Kidney capillary endothelial cell (primary cell): ENCODE measurements around the gene HKDC1.
A peak's percentile ranks its signal among the peaks of the same experiment; 100 is the strongest.

ENCODE experiments used
- DNase-seq: peaks from one replicate; pipeline ENCODE4 v3.0.0-alpha.2; 2018; ENCODE audit warnings: low spot score

The HKDC1 gene

DNA sequence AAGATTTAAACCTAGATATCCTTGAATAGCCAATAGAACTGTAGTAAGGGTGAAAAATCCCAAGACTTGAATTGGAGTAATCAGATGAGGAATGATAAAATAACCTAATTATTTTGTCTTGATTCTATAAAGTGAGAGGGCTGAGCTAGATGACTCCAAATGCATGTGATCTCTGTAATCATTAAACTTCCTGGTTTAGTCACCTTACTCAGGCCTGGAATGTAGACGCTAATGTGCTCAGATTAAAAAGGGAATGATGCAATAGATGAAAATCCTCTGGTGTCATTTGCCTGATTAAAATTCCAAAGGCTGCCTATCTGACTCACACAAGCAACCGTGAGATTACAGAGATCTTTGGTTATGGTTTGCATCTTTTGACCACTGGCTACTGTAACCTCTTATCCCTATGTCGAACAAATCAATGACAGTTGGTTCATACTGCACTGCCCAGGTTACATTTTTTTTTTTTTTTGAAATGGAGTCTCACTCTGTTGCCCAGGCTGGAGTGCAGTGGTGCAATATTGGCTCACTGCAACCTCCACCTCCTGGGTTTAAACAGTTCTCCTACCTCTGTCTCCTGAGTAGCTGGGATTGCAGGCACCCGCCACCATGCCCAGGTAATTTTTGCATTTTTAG, 2.9 kb upstream of the HKDC1 start:
- DNase-seq, result peak; percentile 82

DNA sequence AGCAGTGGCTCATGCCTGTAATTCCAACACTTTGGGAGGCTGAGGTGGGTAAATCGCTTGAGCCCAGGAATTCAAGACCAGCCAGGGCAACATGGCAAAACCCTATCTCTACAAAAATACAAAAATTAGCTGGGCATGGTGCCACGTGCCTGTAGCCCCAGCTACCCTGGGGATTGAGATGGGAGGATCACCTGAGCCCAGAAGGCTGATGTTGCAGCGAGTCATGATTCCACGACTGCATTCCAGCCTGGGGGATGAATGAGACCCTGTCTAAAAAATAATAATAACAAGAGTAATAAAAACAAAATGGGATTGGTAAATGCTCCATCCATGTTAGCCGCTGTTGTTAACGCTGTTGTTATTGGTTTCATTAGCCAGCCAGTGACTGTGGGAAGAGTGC, 1.3 kb upstream of the HKDC1 start:
- DNase-seq, result no peak

DNA sequence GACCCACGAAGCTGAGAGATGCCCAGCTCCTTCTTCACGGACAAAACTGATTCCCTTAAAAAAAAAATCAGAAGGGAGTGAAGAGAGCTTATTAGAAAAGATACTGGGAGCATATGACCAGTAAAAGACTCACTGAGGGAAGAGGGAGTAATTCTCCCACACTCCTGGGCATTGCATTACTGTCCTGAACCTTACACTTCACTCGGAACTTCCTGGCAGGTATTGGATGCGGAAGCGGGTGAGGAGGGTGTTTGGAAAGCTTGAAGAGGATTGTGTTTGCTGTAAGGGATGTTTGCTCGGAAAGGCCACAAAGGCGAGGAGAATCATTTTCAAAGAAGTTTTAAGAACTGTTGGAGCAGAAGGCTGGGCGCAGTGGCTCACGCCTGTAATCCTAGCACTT, 375 bp downstream of the HKDC1 start:
- no peak for DNase-seq

DNA sequence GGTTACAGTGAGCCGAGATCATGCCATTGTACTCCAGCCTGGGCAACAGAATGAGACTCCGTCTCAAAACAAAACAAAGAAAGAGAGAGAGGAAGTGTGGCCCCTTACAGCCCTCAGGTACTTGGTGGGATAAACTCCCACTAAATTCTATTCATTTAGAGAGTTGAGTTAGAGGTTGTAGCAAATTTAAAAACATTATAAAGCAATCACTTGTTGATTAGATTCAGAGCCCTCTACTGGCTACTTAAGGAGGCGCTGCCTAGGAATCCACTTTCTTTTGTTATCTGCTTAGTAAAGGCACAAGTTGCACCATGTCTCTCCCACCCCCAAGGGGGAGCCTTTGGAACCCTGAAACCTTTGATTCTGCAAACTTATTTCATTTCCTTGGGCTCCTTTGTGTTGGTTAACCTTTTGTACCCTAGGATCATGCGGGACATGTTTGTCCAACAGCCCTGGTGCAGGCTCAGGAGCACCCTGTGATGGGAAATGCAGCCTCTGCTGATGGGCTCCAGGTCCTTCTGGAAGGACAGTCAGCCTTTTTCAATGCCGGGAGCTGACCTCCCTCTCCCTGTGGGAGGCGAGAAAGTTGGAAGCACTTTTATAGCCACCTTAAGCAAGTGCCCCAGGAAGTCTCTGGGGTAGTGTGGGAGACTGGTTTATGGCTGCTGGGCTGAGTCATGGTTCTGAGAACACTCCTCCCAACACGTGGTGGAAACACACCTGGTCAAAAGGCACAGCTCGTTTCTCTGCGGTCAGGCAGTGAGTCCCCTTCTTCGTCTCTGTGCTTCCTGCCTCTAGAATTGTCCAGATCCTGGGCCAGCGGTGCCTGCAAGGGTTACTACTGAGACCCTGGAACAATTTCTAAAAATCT, 2.3 kb downstream of the HKDC1 start:
- DNase-seq, result no peak

DNA sequence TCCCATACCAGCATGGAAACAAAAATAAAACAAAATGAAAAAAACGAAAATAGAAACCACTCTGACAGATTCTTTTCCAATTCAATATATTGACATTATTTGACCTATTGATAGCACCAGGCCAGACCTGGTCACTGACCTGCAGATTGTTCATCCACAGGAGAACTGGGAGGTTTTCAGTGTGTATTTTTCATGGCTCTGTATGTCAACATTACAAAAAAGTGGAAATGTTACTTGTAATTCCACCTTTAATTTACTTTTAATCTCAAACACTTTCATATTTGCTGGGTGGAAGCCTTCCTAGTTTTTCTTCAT, 2.9 kb downstream of the HKDC1 start:
- no peak for DNase-seq

DNA sequence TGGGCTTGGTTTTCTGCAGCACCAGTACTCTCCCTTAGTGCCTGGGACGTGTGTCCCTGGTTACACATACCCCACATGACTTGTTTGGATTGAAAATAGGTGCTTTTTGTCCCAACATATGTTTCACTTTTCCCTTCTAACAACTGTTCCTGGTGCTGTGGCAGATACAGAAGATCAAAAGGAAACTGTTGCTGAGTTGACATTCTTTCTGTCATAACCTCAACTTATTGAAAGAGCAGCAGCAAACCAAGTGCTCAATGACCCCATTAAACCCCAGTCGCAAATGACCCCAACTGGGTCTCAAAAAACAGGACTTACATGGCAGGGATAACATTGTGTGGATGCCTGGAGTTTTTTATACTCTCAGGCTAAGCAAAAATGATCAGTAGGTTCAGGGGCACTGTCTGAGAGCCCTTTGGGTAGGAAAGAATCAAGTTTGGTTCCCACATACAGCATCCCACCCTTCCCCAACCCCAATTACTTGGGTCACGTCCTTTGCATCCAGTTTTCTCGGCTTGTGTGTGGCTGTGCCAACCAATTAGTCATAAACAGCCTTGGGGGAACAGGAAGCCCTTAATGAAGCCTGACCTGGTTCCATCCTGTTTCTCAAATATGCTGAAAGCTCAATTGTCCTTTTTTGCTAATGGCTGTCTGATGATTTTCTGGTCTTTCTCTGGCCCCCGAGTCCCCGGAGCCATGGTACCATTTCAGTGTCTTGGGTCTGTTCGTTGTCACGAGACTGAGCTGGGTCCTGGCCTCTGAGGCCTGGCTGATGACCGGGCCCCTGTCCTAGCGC, 4.9 kb downstream of the HKDC1 start:
- peak; percentile 70 for DNase-seq

DNA sequence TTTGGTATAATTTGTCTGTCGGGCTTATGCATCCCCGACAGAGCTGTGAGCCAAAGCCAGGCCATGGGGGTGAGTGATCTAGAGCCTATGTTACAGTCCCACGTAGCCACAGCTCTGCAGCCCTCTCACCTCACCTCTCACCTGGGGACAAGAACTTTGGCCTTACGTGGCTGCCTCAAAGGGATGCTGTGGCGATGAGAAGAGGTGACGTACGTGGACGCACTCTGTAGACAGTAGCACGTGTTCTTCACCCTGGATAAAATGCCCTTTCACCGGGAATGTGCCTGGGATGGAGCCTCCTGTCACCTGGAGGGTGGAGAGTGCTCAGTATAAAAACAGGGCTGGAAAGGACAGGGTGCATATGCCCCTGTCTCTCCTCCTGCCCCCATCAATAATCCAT, 5.5 kb downstream of the HKDC1 start:
- DNase-seq, result no peak

DNA sequence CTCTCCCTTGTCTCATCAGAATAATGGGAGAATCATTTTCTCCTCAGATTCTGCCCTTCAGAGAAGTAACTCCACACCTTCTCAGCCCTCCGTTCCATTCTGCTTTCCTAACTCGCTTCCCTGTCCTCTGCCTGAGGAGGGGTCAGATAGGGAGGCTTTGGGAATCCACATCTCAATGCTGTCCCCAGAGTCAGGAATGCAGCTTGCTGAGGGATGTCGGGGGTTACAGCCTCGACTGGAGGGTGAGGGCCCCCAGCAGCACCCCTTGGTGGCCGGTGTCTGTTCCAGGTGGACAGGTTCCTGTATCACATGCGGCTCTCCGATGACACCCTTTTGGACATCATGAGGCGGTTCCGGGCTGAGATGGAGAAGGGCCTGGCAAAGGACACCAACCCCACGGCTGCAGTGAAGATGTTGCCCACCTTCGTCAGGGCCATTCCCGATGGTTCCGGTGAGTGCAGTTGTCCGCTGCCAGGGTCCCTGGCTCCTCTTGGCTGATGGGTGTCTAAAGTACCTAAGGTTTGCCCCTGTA, 6.9 kb downstream of the HKDC1 start:
- no peak for DNase-seq

DNA sequence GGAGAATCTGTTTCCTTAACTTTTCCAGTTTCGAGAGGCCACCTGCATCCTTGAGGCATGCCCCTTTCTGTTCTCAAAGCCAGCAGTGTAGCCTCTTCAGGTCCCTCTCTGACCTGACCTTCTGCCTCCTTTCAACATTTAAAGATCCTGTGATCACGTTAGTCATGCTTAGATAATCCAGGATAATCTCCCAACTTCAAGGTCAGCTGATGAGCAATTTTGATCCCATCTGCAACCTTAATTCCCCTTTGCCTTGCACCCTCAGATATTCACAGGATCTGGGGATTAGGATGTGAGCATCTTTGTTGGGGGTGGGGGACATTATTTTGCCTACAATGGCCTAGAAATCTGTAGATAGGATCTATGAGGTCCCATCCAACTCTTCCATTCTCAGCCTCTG, 8.0 kb downstream of the HKDC1 start:
- no peak for DNase-seq

DNA sequence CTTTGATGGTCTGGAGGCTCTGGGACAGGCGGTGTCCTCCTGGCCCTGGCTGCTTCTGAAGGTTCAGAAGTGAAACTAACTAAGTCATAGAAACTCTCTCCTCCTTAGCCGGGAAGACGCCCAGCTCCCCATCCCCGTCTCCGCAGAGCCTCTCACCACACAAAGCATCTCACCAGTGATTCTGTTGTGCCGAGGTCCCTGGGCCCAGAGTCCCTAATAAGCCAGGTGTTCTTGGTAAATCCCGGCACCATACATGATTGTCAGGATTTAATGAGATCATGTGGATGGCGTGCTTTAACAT, 9.4 kb downstream of the HKDC1 start:
- no peak for DNase-seq

DNA sequence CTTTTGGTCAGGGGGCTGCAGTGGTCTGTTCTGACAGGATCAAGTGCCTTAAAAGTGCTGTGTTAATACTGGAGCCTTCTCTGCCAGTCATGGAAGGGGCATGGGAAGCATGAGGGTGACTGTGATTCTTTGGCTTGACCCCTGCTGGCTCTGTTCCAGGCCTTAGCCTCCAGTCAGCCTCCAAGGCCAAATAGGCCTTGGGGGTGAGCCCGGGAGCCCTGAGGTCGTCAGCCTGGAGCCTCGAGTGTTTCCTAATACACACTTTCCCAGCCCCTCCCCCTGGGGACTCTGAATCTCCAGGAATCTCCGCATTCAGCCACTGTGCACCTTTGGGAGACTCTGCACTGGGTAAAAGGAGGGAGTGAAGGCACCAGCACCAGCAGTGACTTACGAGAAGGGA, 10.0 kb downstream of the HKDC1 start:
- no peak for DNase-seq

DNA sequence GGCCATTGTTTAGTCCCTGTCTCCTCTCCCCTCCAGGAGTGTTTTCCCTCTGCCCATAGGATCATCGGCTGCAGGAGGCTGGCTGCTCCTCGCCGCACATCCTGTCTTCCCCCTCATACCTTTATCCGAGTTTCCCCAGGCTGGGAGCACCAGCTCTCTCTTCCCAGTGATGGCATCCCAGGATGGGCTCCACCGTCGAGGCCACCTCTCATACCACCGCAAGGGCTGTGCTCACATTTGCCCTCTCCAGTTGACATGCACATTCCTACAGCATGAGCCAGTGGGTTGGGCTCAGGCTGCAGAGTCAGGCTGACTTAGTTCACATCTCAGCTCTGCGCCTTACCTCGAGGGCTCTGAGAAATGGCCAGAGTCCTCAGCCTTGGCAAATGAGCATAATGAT, 12.1 kb downstream of the HKDC1 start:
- no peak for DNase-seq

DNA sequence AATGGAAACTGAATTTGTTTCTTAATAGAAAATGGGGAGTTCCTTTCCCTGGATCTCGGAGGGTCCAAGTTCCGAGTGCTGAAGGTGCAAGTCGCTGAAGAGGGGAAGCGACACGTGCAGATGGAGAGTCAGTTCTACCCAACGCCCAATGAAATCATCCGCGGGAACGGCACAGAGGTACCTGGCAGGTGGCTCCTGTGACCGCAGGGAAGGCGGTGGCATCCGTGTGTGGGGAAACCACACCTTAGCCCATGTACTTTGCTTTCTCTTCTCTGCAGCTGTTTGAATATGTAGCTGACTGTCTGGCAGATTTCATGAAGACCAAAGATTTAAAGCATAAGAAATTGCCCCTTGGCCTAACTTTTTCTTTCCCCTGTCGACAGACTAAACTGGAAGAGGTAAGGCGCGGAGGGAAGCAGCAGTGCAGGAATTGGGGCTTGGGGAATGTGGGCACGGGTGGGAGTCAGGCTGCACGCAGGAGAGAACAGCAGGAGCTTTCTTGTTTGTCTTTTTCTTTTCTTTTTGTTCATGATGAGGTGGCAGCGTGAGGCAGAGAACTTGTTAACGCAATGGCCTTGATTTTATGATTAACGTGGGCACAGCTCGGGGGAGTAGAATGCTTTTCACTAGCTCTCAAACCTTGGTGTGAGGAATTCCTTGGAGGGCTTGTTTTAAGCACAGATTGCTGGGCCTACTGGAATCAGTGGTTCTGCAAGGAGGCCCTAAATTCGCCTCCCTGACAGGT, 12.8 kb downstream of the HKDC1 start:
- no peak for DNase-seq

DNA sequence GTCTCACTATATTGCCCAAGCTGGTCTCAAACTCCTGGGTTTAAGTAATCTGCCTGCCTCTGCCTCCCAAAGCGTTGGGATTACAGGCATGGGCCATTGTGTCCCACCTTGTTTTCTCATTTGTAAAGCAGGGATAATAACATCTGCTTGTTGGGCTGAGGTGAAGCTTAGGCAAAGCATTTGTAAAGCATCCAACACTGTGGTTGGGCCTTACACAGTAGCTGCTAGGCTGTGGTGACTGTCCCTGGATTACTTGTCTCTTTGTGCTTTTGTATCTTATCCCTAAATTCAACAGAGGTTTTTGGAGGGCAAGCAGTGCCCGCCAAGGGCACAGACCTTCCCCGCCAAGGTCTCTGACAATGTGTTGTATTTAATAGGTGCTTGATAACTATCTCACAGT, 14.3 kb downstream of the HKDC1 start:
- no peak for DNase-seq

DNA sequence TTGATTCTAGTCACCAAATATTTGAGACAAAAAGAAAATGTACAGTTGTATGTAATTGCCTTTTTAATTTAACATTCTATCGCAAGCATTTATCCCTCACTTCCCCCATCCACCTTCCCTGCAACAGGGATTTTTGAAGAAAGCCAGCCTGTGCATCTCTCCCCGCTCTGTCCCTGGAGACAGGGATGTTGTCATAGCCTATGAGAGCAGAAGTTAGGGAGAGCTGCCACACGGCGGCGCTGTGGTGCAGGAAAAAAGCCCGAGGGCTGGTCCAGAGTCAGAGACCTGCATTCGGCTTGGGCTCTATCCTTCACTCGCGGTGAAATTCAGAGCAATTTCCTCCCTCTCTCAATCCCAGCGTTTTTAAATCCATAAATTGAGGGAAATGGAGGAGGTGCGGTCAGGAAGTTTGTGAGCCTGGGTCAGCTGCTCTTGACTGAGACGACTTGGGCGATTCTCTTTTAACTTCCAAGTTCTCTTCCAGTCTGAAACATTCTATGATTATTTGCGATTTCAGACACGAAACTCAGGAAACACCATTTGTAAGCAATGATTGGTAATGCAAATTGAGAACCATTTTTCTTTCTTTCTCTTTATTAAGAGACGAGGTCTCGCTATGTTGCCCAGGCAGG, 17.5 kb downstream of the HKDC1 start:
- peak; percentile 85 for DNase-seq

DNA sequence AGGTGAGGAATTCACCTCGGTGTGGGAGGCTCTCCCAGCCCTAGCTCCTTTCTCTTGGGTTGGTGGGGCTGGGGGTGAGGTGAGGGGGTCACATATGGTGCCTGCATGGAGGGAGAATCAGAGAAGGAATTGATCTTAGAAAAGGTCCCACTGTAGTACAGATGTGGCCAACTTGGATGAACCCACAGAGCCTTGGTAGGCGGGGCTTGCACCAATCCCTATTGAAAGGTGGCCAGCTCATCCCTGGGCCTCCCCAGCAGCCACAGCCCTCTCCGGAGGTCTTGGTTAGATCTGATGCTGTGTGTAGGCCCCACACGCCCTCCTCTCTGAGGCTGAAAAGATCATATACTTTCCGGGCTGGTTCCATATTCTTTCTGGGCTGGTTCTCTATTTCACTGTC, 19.0 kb downstream of the HKDC1 start:
- DNase-seq, result no peak

DNA sequence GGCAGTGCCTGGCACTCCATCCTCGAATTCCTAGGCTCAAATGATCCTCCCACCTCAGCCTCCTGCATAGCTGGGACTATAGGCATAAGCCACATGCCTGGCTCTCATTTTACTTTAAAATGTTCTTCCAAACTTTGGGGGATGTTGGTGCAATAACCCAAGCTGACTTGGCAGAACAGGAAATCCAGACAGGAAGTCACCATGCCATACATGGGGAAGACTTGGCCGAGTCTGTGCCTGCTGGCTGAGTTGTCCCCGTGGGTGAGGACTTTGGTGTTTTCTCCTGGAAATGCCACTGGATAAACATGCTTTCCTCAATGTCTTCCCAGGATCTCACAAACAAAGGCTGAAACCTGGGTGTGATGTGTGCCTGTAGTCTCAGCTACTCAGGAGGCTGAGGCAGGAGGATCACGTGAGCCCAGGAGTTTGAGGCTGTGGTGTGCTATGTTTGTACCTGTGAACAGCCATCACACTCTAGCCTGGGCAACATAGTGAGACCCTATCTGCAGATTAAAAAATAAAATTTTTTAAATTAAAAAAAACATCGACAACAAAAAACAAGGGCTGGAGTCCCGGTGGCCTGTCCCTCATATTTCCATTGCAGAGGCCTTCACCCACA, 19.8 kb downstream of the HKDC1 start:
- peak; percentile 51 for DNase-seq

DNA sequence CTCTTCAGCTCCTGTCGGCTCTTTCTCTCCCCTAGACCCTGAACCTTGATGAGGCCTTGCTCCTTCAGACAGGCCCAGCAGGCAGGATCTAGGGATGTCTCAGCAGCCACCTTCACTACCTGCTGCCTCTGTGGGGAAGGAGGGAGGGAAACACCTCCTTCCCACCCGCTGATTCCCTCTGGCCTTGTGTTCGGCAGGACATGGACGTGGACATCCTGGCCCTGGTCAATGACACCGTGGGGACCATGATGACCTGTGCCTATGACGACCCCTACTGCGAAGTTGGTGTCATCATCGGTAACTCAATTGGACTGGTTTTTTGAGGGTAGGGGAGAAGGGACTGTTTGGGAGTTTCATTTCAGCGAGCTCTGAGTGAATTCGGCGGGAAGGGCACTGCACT, 20.3 kb downstream of the HKDC1 start:
- no peak for DNase-seq

DNA sequence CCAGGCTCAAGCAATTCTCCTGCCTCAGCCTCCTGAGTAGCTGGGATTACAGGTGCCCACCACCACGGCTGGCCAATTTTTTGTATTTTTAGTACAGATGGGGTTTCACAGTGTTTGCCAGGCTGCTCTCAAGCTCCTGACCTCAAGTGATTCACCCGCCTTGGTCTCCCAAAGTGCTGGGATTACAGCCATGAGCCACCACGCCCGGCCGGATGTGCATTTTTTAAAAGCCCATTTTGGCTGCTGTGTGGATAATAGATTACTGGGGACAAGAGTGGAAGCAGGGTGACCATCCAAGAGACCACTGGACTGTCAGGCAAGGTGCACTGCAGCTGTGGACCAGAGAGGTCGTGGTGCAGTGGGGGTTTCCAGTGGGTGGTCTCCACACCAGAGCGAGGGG, 21.4 kb downstream of the HKDC1 start:
- no peak for DNase-seq

DNA sequence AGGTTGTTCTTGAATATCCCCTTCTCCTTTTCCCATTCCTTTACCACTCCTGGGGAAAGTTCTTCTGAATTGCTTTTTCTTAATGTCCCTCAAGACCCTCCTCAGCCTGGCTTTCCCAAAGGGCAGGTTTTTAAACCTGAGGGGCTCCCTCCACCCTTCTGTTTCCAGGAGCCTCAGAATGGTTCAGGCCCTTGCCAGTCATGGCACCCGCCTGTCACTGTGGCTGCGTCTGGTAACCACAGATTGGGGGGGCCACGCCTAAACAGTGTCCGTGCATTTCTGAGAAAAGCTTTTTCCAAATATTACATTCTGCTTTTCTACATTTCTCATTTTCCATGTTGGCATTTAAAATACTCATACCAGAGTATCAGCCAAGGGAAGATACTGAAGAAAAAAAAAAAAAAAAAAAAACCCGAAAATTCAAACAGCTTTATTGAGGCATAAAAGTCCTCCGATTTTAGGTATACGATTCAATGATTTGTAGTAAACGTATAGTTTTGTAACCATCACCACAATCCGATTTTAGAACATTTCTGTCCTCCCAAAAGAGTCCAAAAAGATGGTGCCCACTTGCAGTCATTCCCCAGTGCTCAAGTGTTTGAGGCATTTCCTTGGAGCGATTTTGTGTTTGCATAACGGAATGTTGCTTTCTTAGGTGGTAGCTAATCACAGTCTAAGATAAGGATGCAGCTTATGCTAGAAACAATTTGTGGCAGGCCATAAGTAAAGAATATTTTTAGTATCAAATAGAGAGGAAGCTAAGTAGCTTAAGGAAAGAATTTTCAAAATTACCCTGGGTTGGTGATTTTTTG, 22.1 kb downstream of the HKDC1 start:
- DNase-seq, result no peak

DNA sequence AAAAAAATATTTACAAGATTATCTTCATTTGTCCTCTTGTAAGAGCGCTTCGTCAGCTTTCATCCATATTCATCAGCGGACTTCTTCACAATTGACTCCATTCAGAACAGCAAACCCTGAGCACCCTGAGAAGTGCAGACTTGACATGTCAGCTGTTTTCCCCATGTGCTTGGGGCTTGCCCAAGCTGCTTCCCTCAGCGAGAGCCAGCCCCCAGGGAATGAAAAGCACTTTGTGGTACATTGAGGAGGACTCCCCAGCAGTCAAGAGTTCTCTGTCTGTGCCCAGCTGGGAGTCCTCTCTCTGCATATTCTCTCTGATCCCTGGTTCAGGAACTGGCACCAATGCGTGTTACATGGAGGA, 22.7 kb downstream of the HKDC1 start:
- no peak for DNase-seq
